ENCODE results near the gene NOL9.

Gene NOL9

GRCh38 chr1:6489383-6489765 is 64.9 kb downstream of the NOL9 start:
- DNase-seq (ENCODE audit: low read depth in 2 of 2), result no peak

DNA sequence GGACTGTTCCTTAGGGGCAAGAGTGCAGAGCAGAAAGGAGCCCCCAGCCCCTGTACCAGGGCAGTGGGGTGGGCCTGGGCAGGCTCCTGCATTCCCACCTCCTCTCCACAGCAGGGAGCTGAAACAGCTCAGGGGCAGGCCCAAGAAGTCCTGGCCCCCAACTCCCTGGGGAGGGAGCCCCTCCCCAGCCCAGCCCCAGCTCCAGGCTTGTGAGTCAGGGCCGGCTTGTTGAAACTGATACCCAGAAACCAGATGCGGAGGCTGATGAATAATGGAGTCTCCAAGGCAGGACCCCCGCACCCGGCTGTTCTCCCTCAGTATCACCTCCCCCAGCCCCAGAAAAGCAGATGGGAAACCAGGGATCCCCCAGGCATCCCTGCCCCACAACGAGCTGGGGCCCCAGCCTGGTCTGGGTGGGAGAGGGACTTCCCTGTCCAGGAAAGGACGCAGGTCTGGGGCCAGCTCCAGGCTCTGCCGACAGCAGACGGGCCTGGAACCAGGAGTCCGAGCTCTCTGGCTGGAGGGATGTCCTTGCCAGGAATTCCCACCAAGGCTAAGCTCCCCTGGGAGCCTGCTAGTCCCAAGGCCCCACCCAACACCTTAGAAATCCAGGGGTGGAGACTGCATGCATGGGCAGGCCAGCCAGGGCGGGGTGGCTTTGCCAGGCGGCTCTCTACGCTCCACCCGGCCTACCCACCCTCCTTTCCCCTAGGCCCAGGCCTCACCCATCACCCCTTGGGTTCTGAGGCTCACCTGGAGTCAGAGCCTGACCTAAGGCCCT is 65.5 kb downstream of the NOL9 start:
- DNase-seq (ENCODE audit: low read depth in 2 of 2), result no peak

- DNase-seq (ENCODE audit: low read depth in 2 of 2), result no peak
These were observed 66.4 kb downstream of the NOL9 start for GRCh38 chr1:6487804-6488484.

- DNase-seq (ENCODE audit: low read depth in 2 of 2), result peak; percentile 77 to 82
These were observed 67.8 kb downstream of the NOL9 start for GRCh38 chr1:6486433-6487011.

DNA sequence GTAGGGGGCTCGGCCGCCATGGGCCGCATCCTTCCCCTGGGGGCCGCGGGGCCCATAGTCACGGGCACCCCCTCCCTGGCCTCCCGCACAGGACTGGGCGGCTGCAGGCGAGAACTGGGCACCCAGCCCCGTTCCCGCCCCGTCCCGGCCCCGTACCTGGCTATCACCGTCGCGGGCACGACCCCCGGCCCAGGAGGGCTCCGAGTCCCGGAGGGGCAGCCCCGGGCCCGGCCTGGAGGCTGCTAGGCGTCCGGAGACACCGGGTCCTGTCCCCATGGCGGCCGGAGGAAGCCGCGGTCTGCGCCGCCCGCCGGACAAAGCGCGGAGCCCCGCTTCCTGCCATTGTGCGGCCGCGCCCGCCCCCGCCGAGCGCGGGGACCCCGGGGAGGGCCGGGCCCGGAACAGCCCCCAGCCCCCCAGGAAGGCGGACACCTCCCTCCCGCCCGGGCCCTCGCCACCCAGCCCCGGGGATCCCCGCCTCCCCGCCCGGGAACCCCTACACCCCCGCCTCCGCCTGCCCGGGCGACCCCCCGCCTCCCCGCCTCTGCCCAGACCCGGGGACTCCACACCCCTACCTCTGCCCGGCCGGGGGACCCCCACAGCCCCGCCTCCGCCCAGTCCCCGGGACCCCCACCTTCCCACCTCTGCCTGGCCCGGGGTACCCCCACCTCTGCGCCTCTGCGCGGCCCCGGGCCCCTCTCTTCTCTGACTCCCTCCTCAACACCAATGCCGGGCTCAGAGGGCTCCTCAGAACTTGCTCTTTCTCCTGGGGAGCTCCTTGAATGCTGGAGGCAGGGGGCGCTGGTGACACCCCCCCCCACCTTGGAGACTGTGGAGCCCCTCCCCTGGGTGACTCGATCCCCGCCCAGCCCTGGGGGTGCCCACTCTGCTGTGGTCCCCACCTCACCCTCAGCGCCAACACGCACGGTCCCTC is 68.9 kb downstream of the NOL9 start:
- DNase-seq (ENCODE audit: low read depth in 2 of 2), result no peak

GRCh38 chr1:6484826-6485167 is 69.5 kb downstream of the NOL9 start:
- no peak for DNase-seq (ENCODE audit: low read depth in 2 of 2)

- no peak for DNase-seq (ENCODE audit: low read depth in 2 of 2)
These were observed 70.6 kb downstream of the NOL9 start for GRCh38 chr1:6483761-6484117.

DNA sequence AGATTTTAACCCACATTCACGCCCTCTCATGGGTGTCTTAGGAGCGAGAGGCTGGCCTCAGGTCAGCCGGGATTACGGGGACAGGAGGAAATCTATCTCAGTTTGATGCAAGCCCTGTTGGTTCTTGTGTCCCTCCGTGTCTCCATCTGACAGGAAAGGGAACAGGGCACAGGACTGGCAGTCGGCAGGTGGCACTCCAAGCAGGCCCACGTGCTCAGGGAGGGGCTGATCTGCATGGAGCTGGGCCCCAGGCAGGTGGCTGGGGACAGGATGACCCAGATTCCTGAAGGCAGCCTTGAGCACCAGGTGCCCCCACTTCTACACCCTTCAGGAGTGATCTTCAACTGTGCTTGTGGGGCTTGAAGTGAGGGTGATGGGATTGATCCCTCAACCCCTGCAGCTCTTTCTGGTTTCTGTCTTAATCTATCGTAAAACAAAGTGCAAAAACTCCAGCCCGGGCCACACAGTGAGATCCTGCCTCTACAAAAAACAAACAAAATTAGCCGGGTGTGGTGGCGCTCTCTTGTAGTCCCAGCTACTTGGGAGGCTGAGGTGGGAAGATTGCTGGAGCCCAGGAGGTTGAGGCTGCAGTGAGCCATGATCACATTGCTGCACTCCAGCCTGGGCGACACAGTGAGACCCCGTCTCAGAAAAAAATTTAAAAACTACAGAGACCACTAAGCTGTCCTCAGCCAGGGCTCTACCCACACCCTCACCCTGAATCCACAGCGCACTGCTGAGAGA is 71.1 kb downstream of the NOL9 start:
- no peak for DNase-seq (ENCODE audit: low read depth in 2 of 2)

- no peak for DNase-seq (ENCODE audit: low read depth in 2 of 2)
These were observed 72.5 kb downstream of the NOL9 start for GRCh38 chr1:6481820-6482219.

DNA sequence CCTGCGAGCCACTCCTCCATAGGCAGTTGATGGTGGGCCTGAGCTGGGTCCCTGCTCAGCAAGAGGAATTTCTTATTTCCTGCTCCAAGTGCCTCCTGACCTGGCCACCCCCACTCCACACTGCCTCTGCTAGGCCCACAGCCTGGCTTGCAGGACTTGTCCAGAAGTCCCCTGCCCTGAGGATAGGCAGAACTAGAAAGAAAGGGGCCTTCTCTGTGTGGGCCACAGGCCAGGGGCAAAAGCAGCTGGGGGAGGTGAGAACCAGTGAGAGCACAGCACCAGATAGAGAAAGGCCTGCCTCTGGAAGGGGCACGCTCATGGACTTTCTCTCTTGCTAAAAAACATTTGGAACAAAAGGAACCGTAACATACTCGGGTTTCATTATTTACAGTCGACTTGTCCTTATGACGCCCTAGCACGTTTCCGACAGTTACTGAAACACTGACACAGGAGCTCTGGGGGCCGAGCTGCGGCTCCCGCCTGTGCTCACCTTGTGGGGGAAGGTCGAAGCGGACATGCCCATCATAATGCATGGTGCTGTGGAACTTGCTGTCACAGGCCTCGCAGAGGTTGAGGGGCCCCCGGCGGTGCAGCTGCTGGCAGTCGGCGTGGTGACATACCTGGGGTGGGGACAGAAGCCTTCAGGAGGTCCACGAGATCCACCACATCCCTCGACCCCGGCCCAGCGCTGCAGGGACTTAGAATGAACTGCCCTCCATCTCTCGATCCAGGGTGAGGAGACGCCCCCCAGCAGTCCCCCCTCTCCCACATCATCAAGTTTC is 77.1 kb downstream of the NOL9 start:
- DNase-seq (ENCODE audit: low read depth in 2 of 2), result no peak

DNA sequence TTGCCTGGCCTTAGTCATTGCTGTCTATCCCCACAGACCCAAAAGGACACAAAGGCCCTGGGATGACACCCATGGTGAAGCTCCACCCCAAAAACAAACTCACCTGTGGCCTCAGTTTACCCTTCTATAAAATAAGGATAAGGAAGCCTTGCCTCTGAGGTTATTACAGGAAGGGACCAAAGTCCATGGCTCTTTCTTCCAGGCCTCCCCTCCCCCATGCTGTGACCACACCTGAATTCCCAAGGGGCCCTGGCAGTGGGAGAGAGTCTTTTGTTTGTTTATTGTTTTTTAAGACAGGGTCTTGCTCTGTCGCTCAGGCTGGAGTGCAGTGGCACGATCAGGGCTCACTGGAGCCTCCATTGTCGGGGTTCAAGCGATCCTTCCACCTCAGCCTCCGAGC is 77.8 kb downstream of the NOL9 start:
- no peak for DNase-seq (ENCODE audit: low read depth in 2 of 2)

DNA sequence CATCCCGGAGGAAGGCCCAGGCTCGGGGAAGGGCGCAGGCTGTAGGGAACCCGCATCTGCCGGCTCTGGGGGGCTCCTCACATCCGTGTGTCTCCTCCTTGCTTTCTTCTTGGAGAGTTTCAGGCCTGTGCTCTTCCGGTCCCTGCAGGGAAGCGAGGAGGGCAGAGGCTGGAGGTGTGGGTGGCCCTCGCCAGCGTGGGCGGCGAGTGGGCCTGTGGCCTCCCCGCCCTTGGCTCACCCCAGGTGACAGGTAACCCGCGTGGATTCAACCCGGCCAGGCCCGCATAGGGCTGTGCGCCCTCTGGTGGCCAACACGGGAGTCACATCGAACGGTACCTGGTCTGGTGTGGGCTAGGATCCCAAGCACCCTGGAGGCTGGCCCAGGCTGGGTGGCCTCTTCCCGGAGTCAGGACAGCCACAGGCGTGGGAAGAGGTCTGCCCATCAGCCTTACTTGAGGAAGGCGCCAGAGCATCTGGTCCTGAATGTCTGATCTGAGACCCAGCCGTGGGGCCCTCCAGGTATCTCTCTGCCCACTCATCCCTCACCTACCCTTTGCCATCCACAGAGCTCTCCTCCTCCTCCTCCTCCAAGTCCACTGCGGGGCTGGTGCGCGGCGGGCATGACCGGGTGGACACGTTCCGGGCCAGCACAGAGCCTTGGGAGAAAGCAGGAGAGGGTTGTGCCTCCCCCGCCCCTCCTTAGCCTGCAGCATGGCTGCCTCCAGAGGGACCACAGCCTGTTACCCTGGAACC is 78.8 kb downstream of the NOL9 start:
- peak in 1 of 2 donors; percentile 66 for DNase-seq (ENCODE audit: low read depth in 2 of 2)

DNA sequence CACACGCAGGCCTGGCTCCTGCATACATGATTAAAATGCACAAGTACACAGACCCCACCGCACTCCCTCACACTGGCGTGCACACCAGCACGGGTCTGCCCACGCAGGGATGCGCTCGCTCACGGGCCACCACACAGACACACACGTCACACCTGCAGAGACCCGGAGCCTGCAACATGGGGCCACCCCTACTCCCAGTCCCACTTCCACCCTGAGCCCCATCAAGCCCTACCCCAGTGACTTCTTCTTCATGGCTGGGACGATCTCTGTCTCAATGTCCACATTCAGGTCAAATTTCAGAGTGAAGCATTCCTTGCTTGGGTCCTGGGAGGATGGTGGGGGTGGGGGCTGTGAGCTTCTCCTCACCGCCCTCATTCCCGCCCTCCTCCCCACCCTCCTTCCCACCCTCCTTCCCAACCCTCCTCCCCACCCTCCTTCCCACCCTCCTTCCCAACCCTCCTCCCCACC is 79.5 kb downstream of the NOL9 start:
- no peak for DNase-seq (ENCODE audit: low read depth in 2 of 2)

- DNase-seq (ENCODE audit: low read depth in 2 of 2), result no peak
These were observed 80.1 kb downstream of the NOL9 start for GRCh38 chr1:6473974-6474814.

DNA sequence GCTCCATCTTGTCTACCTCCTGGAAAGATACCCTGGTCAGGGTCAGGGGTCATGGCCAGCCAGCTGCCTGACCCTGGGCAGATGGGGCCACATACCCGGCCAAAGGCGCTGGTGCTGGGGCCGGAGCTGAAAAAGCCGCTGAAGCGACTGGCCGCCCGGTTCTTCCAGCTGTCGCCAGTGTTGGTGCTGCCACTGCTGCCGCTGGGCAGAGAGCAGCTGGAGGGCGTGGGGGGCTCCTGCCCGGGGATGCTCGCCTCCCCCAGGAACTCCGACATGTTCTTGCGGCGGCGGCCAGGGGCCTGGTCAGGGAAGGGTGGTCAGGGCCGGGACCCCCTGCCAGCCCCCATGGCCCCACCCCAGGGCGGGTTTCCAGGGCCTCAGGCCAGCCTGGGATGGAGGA is 81.2 kb downstream of the NOL9 start:
- DNase-seq (ENCODE audit: low read depth in 2 of 2), result no peak

DNA sequence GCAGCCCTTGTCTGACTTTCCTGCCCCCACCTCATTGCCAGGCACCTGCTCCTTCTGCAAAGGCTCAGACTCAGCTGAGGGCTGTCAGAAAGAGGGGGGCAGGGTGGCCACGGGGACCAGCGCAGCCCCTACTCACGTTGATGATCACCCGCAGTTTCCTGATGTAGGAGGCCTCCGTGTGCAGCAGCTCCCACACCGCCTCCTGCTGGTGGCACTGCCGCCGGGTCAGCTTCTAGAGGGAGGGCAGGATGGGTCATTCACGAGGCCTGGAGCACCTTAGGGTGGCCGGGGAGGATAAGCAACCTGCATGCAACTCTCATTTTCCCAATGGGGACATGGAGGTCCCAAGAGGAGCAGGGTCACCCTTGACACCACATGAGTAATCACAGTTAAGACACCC is 81.9 kb downstream of the NOL9 start:
- no peak for DNase-seq (ENCODE audit: low read depth in 2 of 2)

DNA sequence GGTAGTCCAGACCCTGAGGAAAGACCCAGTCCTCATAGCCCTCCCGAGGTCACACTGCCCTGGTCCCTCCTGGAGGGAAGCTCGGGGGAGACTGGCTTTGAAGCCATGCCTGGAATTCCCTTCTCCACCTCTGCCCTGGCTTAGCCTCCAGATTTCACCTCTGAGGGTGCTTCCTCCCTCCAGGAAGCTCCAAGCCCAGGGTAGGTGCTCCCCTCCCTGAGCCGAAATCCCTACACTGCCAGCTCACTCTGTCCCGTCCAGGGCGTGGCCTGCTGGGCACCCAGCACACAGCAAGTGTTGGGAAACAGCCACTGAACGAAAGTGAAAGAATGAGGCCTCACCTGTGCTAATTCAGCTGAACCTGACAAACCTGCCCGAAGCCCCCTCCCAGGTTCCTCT is 82.3 kb downstream of the NOL9 start:
- DNase-seq (ENCODE audit: low read depth in 2 of 2), result no peak
